ENCODE data around the gene ETS2. TPM values are rescaled to one million over a fixed set of nuclear protein-coding genes. Genes with fewer than 3 reads are reported as not detected.
"Not testable (repeated sequence)": the region's sequence is repeated elsewhere in the genome, so short reads cannot be mapped to it uniquely, and the experiment has no call there.

The ETS2 gene
- total RNA-seq, 2 donors from 2014 or later: 8.1 to 10.9 TPM

GRCh38 chr21:38833117-38833516 is 27.4 kb downstream of the ETS2 start:
- Mint-ChIP-seq H3K4me1 (peaks cover 19% of the 10 kb centered on the region), H3K27me3 (peaks cover 27% of the 10 kb centered on the region), H3K4me3 (no peak overlapping the region), H3K27ac (no peak overlapping the region), H3K36me3 (ENCODE audit: low read depth) (no peaks in the 10 kb centered on the region)
- DNase-seq (no peak), ATAC-seq (no peak)
- H3K9me3 ChIP-seq (ENCODE audit: control insufficient read depth, low read length, poor library complexity, severe bottlenecking): no peaks in the 10 kb centered on the region

- no peaks in the 10 kb centered on the region for H3K36me3 Mint-ChIP-seq (ENCODE audit: low read depth)
- H3K27ac Mint-ChIP-seq: no peak overlapping the region
- ATAC-seq (no peak), DNase-seq (no peak)
- peaks cover 19% of the 10 kb centered on the region for H3K4me1 Mint-ChIP-seq
- no peaks in the 10 kb centered on the region for H3K9me3 ChIP-seq (ENCODE audit: control insufficient read depth, low read length, poor library complexity, severe bottlenecking)
- H3K4me3 Mint-ChIP-seq: no peak overlapping the region
- peaks cover 27% of the 10 kb centered on the region for H3K27me3 Mint-ChIP-seq
Measured at GRCh38 chr21:38834725-38835124, 29.0 kb downstream of the ETS2 start.

- H3K9me3 ChIP-seq (ENCODE audit: control insufficient read depth, low read length, poor library complexity, severe bottlenecking): no peaks in the 10 kb centered on the region
- peaks cover 4% of the 10 kb centered on the region for H3K4me1 Mint-ChIP-seq
- peaks cover 40% of the 10 kb centered on the region for H3K27me3 Mint-ChIP-seq
- H3K4me3 Mint-ChIP-seq: no peak overlapping the region
- ATAC-seq (no peak), DNase-seq (no peak)
- no peaks in the 10 kb centered on the region for H3K36me3 Mint-ChIP-seq (ENCODE audit: low read depth)
- no peak overlapping the region for H3K27ac Mint-ChIP-seq
Measured at GRCh38 chr21:38837806-38838461, 32.2 kb downstream of the ETS2 start.

GRCh38 chr21:38838598-38839327 is 33.0 kb downstream of the ETS2 start:
- no peaks in the 10 kb centered on the region for H3K9me3 ChIP-seq (ENCODE audit: control insufficient read depth, low read length, poor library complexity, severe bottlenecking)
- Mint-ChIP-seq H3K27ac (no peak overlapping the region), H3K4me3 (no peak overlapping the region), H3K27me3 (peaks cover 38% of the 10 kb centered on the region), H3K4me1 (peaks cover 4% of the 10 kb centered on the region), H3K36me3 (ENCODE audit: low read depth) (no peaks in the 10 kb centered on the region)
- no peak for DNase-seq
- ATAC-seq: no peak

- no peak overlapping the region for H3K27ac Mint-ChIP-seq
Measured at GRCh38 chr21:38839328-38840286, 33.9 kb downstream of the ETS2 start.

GRCh38 chr21:38840456-38841300 is 34.9 kb downstream of the ETS2 start:
- H3K4me3 Mint-ChIP-seq: no peak overlapping the region
- no peaks in the 10 kb centered on the region for H3K36me3 Mint-ChIP-seq (ENCODE audit: low read depth)
- no peak for DNase-seq
- no peak overlapping the region for H3K27ac Mint-ChIP-seq
- no peaks in the 10 kb centered on the region for H3K9me3 ChIP-seq (ENCODE audit: control insufficient read depth, low read length, poor library complexity, severe bottlenecking)
- no peak for ATAC-seq
- no peaks in the 10 kb centered on the region for H3K4me1 Mint-ChIP-seq
- H3K27me3 Mint-ChIP-seq: peaks cover 19% of the 10 kb centered on the region

More at GRCh38 chr21:38839328-38840286, 33.9 kb downstream of the ETS2 start:
- no peak for ATAC-seq
- peaks cover 4% of the 10 kb centered on the region for H3K4me1 Mint-ChIP-seq
- peaks cover 30% of the 10 kb centered on the region for H3K27me3 Mint-ChIP-seq
- no peaks in the 10 kb centered on the region for H3K9me3 ChIP-seq (ENCODE audit: control insufficient read depth, low read length, poor library complexity, severe bottlenecking)
- H3K4me3 Mint-ChIP-seq: no peak overlapping the region
- no peaks in the 10 kb centered on the region for H3K36me3 Mint-ChIP-seq (ENCODE audit: low read depth)
- DNase-seq: no peak

GRCh38 chr21:38841472-38841871 is 35.7 kb downstream of the ETS2 start:
- Mint-ChIP-seq H3K27ac (no peak overlapping the region), H3K36me3 (ENCODE audit: low read depth) (no peaks in the 10 kb centered on the region), H3K4me1 (no peaks in the 10 kb centered on the region), H3K4me3 (no peak overlapping the region), H3K27me3 (peaks cover 13% of the 10 kb centered on the region)
- ATAC-seq (no peak), DNase-seq (no peak)
- no peaks in the 10 kb centered on the region for H3K9me3 ChIP-seq (ENCODE audit: control insufficient read depth, low read length, poor library complexity, severe bottlenecking)

GRCh38 chr21:38842079-38842478 is 36.4 kb downstream of the ETS2 start:
- H3K4me1 Mint-ChIP-seq: no peaks in the 10 kb centered on the region
- H3K27ac Mint-ChIP-seq: no peak overlapping the region
- no peak overlapping the region for H3K4me3 Mint-ChIP-seq
- no peak for ATAC-seq
- peaks cover 13% of the 10 kb centered on the region for H3K27me3 Mint-ChIP-seq
- H3K36me3 Mint-ChIP-seq (ENCODE audit: low read depth): no peaks in the 10 kb centered on the region
- no peaks in the 10 kb centered on the region for H3K9me3 ChIP-seq (ENCODE audit: control insufficient read depth, low read length, poor library complexity, severe bottlenecking)
- DNase-seq: no peak

- no peaks in the 10 kb centered on the region for H3K9me3 ChIP-seq (ENCODE audit: control insufficient read depth, low read length, poor library complexity, severe bottlenecking)
- Mint-ChIP-seq H3K4me3 (no peak overlapping the region), H3K4me1 (no peaks in the 10 kb centered on the region), H3K27ac (no peak overlapping the region), H3K27me3 (peaks cover 13% of the 10 kb centered on the region), H3K36me3 (ENCODE audit: low read depth) (no peaks in the 10 kb centered on the region)
- ATAC-seq (no peak), DNase-seq (no peak)
Measured at GRCh38 chr21:38843379-38843778, 37.6 kb downstream of the ETS2 start.

- H3K9me3 ChIP-seq (ENCODE audit: control insufficient read depth, low read length, poor library complexity, severe bottlenecking): no peaks in the 10 kb centered on the region
- Mint-ChIP-seq H3K4me3 (no peak overlapping the region), H3K36me3 (ENCODE audit: low read depth) (no peaks in the 10 kb centered on the region), H3K27ac (no peak overlapping the region), H3K4me1 (no peaks in the 10 kb centered on the region), H3K27me3 (peaks cover 16% of the 10 kb centered on the region)
- ATAC-seq (no peak), DNase-seq (no peak)
Measured at GRCh38 chr21:38843806-38844503, 38.2 kb downstream of the ETS2 start.

- not testable (repeated sequence) for ATAC-seq; H3K36me3 Mint-ChIP-seq (ENCODE audit: low read depth); H3K4me1 Mint-ChIP-seq
Measured at GRCh38 chr21:38845374-38845773, 39.6 kb downstream of the ETS2 start.

GRCh38 chr21:38847556-38847955 is 41.8 kb downstream of the ETS2 start:
- Mint-ChIP-seq H3K36me3 (ENCODE audit: low read depth) (peaks cover 2% of the 10 kb centered on the region), H3K27ac (no peak overlapping the region), H3K4me1 (peaks cover 5% of the 10 kb centered on the region), H3K4me3 (no peak overlapping the region), H3K27me3 (peaks cover 32% of the 10 kb centered on the region)
- DNase-seq (no peak), ATAC-seq (no peak)
- H3K9me3 ChIP-seq (ENCODE audit: control insufficient read depth, low read length, poor library complexity, severe bottlenecking): no peaks in the 10 kb centered on the region

More at GRCh38 chr21:38845374-38845773, 39.6 kb downstream of the ETS2 start:
- peaks cover 30% of the 10 kb centered on the region for H3K27me3 Mint-ChIP-seq
- H3K4me3 Mint-ChIP-seq; DNase-seq; H3K27ac Mint-ChIP-seq; H3K9me3 ChIP-seq (ENCODE audit: control insufficient read depth, low read length, poor library complexity, severe bottlenecking): not testable (repeated sequence)

Data from T-helper 17 cell (primary cell).